GM19468 (cell line): ENCODE data around the gene SEMA7A.
"Not testable (repeated sequence)": the region's sequence is repeated elsewhere in the genome, so short reads cannot be mapped to it uniquely, and the experiment has no call there.

ENCODE experiments used
- ATAC-seq: cut with Tn5 transposase; IDR thresholded peaks from one replicate; pipeline ENCODE4 v1.9.1; 2021; ENCODE audit warnings: mild to moderate bottlenecking, moderate library complexity, moderate number of reproducible peaks; ENCODE audit not compliant: unreplicated experiment; ENCODE audit errors: extremely low read depth

The SEMA7A gene

GRCh38 chr15:74390647-74391288 lies 43.0 kb downstream of the SEMA7A start:
- no peak for ATAC-seq

- ATAC-seq: not testable (repeated sequence)
Observed at GRCh38 chr15:74390049-74390646, 43.6 kb downstream of the SEMA7A start.

- ATAC-seq: no peak
Observed at GRCh38 chr15:74389241-74390048, 44.3 kb downstream of the SEMA7A start.

- no peak for ATAC-seq
Observed at GRCh38 chr15:74388363-74388951, 45.3 kb downstream of the SEMA7A start.

GRCh38 chr15:74387621-74388362 lies 46.0 kb downstream of the SEMA7A start:
- no peak for ATAC-seq

- no peak for ATAC-seq
Observed at GRCh38 chr15:74387141-74387541, 46.6 kb downstream of the SEMA7A start.

GRCh38 chr15:74386496-74387140 lies 47.1 kb downstream of the SEMA7A start:
- no peak for ATAC-seq

GRCh38 chr15:74385733-74386132 lies 48.0 kb downstream of the SEMA7A start:
- no peak for ATAC-seq

- peak; percentile 50 for ATAC-seq
Observed at GRCh38 chr15:74384881-74385643, 48.7 kb downstream of the SEMA7A start.

GRCh38 chr15:74384566-74384880 lies 49.2 kb downstream of the SEMA7A start:
- no peak for ATAC-seq

GRCh38 chr15:74383695-74384565 lies 49.8 kb downstream of the SEMA7A start:
- no peak for ATAC-seq

GRCh38 chr15:74383286-74383685 lies 50.5 kb downstream of the SEMA7A start:
- ATAC-seq: no peak

GRCh38 chr15:74382004-74382816 lies 51.5 kb downstream of the SEMA7A start:
- ATAC-seq: no peak

- no peak for ATAC-seq
Observed at GRCh38 chr15:74381481-74381880, 52.3 kb downstream of the SEMA7A start.

- ATAC-seq: no peak
Observed at GRCh38 chr15:74381190-74381453, 52.6 kb downstream of the SEMA7A start.

- no peak for ATAC-seq
Observed at GRCh38 chr15:74380361-74381189, 53.2 kb downstream of the SEMA7A start.

GRCh38 chr15:74378848-74379247 lies 54.9 kb downstream of the SEMA7A start:
- ATAC-seq: no peak
